GM19099 (cell line): ENCODE data around the gene TCF23.

ENCODE experiments used
- POLR2A ChIP-seq: IDR thresholded peaks from 3 replicates; pipeline ENCODE4 v1.6.1; 2011; ENCODE audit warnings: low read depth; ENCODE audit not compliant: insufficient read length; ENCODE audit errors: extremely low read depth

TCF23 gene

GRCh38 chr2:27143285-27143684 lies 5.5 kb upstream of the TCF23 start:
- no peak for TF ChIP-seq POLR2A

- TF ChIP-seq POLR2A = no peak
Observed at GRCh38 chr2:27145682-27146081, 3.1 kb upstream of the TCF23 start.

GRCh38 chr2:27147935-27148334 lies 869 bp upstream of the TCF23 start:
- TF ChIP-seq POLR2A = no peak

GRCh38 chr2:27149570-27150405 lies 984 bp downstream of the TCF23 start:
- no peak for TF ChIP-seq POLR2A

GRCh38 chr2:27150639-27151230 lies 1.9 kb downstream of the TCF23 start:
- TF ChIP-seq POLR2A = no peak

GRCh38 chr2:27152102-27152795 lies 3.4 kb downstream of the TCF23 start:
- no peak for TF ChIP-seq POLR2A

- TF ChIP-seq POLR2A = no peak
Observed at GRCh38 chr2:27152796-27153464, 4.1 kb downstream of the TCF23 start.

- TF ChIP-seq POLR2A = no peak
Observed at GRCh38 chr2:27154488-27154887, 5.7 kb downstream of the TCF23 start.

GRCh38 chr2:27155069-27155520 lies 6.3 kb downstream of the TCF23 start:
- no peak for TF ChIP-seq POLR2A

- TF ChIP-seq POLR2A = no peak
Observed at GRCh38 chr2:27158468-27158867, 9.7 kb downstream of the TCF23 start.

GRCh38 chr2:27159271-27159670 lies 10.5 kb downstream of the TCF23 start:
- no peak for TF ChIP-seq POLR2A

GRCh38 chr2:27160191-27160590 lies 11.4 kb downstream of the TCF23 start:
- TF ChIP-seq POLR2A = no peak

GRCh38 chr2:27162151-27163121 lies 13.6 kb downstream of the TCF23 start:
- TF ChIP-seq POLR2A = no peak
